COR-L47 (cell line): ENCODE data around the gene PTAFR.
"Not testable (repeated sequence)": the region's sequence is repeated elsewhere in the genome, so short reads cannot be mapped to it uniquely, and the experiment has no call there.

Source experiments
- DNase-seq: peaks from one replicate; lab custom pipeline; 2025; lab: John Stamatoyannopoulos, UW

The PTAFR gene

DNA sequence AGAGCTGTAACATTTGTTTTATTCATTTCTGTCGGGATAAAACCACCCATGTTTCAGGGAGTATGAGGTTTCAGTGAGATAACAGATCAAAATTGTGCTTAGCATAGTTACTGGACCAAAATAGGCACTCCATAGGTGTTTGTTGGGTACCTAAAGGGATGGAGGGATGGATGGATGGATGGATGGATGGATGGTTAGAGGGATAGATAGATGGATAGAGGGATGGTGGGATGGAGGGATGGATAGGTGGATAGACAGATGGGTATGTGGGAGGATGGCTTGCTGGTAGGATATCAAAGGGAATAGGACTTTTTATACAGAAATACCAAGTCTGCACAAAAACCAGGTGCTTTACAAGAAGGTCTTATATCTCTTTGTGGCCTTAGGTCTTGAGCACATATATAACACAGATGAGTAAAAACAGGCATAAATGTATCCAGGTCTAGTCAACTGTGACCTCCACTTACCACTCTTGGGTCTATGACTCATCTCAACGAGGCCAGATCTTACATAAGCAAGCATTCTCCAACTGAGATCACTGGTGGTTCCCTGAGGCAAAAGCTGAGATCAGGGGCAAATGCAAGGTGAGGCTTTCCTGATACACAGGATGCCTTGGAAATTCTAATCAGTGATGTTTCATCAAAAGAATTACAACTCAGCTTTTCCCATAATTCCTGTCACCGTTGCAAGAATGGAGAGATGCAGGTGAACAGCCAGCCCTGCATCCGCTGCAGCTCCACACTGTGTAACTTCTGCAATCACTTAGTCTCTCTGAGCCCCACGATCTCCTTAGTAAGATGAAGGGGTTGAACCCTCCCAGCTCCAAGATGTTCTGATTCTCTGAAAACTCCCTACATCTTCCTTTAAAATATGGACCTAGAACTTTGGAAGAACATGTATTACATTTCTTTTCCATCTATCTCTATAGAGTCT lies 32.0 kb downstream of the PTAFR start:
- no peak for DNase-seq

DNA sequence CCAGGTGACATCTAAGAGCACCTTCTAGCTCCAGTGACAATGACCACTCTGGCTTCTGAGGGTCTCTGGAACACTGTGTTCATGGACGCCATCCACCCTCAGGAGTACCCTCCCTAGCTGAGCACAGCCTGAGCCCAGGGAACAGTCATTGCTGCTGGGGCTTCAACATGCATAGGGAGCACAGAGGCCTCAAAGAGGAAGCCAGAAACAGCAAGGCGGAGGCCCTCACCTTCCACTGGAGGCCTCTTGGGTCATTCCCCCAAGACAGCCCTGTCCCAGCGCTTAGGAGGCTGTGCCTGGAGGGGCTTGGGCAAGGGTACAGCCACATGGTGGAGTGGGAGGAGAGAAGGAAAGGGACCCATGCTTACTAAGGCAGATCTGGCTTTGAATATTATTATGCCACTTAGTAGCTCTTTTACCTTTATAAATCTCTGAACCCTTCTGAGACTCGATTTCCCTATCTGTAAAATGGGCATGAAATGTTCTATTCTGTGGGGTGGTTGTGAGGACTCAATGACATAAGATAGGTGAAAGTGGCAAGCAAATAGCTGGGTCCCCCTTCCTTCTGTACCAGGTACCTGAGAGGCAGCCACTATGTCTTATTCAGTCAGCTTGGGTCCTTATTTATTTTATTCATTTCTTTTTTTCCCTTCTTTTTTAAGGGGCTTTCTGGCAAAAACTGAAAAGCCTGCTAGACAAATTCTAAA lies 32.8 kb downstream of the PTAFR start:
- DNase-seq, result no peak

DNA sequence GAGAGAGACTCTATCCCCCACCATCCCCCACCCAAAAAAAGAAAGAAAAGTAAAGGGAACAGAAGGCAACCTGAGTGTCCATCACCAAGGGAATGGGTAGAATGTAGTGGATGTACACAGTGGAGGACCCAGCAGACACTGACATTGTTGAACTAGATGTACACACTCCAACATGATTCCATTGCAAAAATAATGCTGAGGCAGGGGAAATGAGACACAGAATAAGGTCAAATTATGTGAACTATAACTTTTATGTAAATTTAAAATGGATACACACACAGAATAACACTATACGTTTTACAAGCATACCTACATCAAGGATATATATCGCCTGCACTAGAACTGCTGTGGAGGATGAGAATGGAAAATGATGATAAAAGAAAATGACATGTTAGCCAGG lies 34.8 kb downstream of the PTAFR start:
- DNase-seq, result no peak

DNA sequence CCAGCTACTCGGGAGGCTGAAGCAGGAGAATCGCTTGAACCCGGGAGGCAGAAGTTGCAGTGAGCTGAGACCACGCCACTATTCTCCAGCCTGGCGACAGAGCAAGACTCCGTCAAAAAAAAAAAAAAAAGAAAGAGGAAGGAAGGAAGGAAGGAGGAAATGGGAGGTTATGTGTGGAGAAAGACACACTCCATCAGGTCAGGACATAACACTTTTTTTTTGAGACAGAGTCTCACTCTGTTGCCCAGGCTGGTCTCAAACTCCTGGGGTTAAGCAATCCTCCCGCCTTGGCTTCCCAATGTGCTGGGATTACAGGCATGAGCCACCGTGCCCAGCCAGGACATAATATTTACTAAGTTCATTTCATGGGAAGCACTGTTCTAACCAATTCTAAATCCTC lies 36.6 kb downstream of the PTAFR start:
- DNase-seq, result not testable (repeated sequence)

DNA sequence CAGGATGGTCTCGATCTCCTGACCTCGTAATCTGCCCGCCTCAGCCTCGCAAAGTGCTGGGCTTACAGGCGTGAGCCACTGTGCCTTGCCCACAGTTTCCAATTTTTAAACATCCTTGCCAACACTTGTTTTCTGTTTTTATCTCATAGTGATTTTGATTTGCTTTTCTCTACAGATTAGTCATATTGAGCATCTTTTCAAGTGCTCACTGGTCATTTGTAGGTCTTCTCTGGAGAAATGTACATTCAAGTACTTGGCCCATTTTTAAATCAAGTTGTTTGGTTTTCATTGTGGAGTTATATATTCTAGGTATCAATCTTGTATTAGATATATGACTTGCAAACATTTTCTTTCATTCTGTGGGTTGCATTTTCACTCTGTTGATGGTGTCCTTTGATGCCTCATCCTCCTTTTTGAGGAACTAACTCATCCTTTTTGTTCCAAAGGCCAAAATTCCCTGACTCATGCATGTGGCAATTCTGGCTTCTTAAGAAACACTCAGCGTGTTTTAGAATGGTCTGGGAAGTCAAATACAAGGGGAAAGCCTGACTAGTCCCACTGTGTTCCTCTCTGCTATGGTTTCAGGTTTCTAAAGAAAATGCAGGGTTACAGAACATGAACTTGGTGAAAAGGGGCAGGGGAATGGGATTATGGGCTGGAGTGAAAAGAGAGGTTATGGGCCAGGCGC lies 37.3 kb downstream of the PTAFR start:
- no peak for DNase-seq

DNA sequence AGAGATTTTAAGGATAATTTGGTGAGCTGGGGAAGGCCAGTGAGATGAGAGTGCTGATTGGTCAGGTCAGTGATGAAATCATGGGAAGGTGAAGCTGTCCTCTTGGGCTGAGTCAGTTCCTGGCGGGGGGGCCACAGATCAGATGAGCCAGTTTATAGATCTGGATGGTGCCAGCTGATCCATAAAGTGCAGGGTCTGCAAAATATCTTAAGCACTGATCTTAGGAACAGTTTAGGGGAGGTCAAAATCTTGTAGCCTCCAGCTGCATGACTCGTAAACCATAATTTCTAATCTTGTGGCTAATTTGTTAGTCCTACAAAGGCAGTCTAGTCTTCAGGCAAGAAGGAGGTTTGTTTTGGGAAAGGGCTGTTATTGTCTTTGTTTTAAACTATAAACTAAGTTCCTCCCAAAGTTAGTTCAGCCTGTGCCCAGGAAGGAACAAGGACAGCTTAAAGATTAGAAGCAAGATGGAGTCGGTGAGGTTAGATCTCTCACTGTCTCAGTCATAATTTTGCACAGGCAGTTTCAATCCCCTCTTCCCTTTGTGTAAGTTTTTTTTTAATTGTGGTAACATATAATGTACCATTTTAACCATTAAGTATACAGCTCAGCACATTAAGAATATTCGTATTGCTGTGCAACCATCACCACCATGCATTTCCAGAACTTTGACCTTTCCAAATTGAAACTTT lies 39.4 kb downstream of the PTAFR start:
- DNase-seq, result no peak

DNA sequence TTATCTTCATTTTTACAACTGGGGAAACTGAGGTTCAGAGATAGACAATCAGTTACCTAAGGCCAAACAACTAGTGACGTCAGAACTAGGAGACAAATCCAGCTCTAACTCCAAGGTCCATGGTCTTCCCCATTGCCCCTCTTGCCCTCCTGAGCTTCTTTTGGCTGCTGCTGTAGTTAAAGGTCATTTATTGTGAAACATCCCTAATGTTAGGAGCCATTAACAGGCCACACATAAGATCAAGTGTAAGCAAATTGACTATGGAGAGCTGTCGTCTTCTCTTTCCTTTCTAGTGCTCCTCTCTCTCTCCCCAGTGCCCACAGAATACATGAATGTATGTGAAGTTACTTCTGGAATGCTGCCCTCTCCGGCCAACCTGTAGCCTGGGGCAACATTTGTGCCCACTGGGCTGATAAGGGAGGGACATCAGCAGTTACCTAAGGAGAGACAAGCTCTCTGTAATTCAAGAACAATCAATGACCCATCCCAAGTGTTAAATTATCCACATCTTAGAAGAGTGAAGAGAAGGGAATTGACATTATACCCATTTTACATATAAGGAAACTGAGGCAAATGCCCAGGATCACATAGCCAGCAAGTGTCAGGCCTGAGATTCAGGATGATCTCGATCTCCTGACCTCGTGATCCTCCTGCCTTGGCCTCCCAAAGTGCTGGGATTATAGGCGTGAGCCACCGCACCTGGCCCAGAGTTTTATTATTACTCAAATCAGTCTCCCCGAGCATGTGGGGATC lies 40.1 kb downstream of the PTAFR start:
- DNase-seq, result no peak

DNA sequence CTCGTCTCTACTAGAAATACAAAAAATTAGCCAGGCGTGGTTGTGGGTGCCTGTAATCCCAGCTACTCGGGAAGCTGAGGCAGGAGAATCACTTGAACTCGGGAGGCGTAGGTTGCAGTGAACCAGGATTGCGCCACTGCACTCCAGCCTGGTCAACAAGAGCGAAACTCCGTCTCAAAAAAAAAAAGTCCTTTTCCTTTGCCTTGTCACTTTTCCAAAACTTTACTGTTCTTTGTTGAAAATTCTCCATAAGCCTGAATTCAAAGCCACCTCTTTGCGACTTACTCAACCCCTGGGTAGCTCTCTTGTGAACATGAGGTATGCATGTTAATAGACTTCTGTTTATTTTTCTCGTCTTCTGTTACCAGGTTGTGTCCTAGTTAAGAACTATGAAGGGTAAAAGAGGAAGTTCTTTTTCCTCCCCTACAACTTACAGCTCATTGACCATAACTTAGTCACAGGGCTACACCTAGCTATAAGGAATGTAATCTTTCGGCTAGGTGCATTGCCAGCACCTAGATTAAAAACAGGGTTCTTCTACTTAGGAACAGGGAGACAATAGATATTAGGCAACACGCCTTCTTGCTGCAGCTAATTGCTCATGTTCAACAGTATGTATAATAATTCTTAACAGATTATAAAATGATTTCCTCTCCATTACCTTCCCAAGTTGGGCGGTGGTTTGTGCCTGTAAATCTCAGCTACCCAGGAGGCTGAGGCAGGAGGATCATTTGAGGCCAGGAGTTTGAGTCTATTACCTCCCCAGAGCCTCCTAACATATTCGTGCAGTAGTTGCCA lies 40.9 kb downstream of the PTAFR start:
- no peak for DNase-seq

DNA sequence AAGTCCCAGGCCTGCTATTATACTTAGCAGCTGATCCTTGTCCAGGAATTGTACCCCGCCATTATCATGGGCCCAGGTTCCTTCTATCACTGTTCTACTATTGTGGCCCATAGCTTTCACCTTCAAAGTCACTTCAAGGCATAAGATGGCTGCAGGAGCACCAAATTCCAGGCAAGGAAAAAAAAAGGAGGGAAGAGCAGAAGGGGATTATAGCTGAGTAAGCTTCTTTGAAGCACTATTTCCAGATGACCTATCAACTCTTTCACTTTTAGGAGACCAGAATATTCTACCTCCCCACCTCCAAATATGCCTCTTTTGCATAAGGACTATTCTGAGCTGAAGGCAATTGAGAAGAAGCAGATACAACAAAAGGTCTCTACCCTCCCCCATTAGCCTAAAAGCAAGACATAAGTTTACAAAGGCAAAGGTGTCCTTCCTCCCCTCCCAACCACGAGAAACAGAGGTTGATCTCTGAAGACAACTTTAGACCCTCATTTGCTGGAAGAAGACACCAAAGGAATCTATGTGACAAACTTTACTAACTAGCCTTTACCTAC lies 41.8 kb downstream of the PTAFR start:
- no peak for DNase-seq

DNA sequence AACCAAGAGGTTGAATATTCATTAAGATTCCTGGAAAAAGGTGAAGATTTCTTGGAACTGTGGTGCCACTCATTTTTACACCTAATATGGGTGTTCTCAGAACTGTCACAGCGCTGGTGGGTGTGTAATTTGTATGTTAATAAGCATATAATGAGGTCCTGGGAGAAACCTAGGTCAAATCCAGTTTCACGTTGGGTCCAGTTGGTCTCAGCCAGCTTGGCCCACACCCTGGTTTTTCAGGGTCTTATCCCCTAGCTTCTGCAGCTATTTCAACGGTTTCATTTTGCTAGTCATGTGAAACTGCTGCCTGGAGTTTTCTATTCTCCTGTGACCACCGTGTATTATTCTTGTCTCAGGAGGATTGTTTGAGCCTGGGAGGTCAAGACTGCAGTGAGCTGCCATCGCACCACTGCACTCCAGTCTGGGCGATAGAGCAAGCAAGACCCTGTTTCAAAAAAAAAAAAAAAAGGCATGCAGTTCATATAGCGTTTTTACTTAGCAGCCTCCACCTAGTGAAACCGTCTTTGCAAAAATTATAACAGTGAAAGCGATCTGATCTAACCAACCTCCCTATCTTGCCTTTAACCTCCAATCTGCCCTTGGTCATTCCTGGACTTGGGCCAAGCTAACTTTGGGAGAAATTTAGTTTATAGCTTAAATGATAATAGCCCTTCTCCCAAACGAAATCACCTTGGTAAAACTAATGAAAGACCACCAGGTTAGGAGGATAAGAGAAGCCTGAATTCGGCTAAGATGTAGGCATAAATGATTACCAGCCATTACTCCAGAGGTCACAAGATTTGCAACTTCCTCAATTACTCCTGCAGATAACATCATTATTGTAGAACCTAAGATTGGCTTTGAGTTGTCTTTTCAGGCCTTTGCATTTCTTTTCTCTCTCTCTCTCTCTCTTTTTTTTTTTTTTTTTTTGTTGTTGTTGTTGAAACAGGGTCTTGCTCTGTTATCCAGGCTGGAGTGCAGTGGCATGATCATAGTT lies 44.0 kb downstream of the PTAFR start:
- DNase-seq, result no peak

DNA sequence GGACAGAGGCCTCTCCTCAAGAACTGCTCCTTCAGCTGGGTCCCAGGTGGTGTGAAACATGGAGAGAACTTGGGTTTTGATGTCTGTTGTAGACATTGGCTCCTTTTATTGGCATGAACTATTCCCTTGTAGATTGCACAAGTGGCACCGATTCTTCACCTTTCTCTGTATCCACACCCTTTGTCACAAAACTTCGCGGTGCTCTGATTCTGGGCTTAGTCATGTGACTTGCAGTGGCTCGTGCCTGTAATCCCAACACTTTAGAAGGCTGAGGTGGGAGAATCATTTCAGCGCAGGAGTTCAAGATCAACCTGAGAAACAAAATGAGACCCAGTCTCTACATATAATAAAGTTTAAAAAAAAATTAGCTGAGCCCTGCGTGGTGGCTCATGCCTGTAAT lies 45.6 kb downstream of the PTAFR start:
- DNase-seq, result no peak

DNA sequence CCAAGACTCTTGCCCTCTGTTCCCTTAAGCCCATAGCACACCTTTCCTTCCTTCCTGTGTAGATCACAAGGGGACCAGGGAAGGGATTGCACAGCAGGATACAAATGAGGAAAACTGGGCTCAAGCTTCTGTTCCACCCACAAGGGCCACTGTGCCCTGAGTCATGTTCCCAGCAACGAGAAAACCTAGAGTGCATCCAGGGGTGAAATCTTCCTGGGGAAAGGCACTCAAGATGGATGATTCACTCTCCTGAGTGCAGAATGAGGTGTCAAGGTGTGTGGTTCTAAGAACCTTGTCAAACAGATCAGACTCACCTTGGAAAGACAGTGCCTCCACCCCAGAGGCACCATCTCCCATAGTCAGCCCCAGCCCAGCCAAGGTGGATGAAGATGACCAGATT lies 47.3 kb downstream of the PTAFR start:
- no peak for DNase-seq

DNA sequence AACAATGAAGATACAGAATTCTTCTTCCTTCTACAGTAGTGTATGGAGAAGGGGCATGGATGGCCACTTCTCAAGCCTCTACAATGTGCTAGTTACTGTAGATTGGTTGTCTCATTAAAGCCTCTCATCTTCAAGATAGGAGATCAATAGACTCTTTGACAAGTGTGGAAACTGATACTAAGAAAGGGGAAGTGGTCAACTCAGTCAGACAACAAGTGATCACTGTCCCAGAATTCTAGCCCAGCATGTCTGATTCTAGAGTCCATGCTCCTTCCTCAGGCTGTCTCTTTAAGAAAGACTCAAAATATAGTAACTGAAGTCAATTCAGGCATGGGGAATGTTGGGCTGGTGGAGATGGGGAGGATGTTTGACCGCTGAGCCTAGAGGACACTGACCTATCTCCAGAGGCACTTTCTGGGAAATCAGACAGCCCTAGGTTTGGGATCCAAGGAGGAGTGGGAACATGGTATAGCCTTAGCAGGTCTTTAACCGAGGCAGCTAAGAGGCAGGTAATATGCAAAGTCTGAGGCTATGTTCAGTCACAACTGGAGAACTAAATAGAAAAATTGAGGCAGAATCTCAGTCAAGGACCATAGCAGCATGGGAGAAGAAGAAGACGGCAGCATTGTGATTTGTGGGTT lies 48.8 kb downstream of the PTAFR start:
- no peak for DNase-seq

DNA sequence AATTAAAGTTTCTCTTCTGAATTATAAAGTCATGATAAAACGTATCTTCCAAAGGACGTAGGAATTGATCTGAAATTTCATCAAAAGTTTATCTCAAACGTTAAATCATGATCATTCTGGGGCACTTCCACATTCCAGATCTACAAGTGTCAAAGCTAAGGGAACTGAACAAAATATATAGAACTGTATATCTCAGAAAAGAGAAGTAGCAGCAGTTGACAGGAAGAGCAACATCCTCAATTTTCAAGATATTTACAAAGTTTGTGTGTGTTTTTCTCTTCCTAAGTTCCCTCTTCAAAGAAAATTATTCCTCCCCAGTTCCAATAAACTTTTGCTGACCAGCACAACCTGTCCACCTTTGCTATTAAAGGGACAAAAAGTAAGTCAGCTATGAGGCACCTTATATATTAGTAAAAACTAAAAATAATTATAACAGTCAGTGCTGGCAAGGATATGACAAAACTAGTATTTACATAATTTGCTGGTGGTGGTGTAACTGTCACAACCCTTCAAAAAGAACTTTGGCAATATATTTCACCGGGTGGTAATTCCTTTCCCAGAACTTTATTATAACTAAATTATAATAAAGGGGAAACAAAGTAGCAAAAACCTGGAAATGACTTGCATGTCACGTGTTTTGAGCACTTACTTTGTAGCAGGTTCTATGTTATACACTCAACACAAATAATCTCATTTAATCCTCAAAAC lies 49.6 kb downstream of the PTAFR start:
- no peak for DNase-seq

DNA sequence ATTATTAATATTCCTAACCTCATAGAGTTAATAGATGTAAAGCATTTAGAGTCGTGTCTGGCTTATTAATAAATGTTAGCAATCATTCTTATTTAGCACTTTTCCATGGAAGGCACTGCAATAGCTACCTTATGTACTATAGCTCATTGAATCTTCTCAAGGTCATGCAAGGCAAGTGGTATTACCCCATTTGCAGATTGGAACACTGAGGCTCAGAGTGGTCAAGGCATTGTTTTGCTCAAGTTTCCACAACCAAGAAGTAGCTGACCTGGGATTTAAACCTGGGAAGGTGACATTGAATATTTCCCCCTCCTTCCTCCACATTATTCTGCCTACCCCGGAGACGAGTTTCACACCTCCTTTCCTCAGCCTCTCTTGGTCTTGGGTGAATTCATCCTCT lies 50.3 kb downstream of the PTAFR start:
- DNase-seq, result no peak

DNA sequence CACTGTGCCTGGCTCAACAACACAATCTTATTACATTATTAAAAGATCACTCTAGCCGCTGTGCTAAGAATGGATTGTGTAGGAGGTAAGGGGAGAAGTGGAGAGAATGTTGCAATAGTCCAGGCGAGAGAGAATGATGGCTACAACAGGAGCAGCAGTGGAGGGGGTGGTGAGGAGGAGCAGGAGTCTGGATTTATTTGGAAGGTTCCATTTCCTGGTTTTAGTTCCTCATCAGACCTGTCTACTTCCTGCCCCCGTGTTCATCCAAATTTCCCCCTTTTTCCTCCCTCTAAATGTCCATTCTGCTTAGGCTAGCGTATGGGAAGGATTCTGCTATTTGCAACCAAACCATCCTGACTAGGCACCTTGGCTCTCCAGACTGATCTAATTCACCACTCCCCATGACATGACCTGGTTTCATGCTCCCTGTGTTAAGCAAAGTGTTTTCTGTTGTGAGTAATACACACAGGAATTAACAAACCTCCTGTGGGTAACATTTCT lies 53.0 kb downstream of the PTAFR start:
- DNase-seq, result no peak

DNA sequence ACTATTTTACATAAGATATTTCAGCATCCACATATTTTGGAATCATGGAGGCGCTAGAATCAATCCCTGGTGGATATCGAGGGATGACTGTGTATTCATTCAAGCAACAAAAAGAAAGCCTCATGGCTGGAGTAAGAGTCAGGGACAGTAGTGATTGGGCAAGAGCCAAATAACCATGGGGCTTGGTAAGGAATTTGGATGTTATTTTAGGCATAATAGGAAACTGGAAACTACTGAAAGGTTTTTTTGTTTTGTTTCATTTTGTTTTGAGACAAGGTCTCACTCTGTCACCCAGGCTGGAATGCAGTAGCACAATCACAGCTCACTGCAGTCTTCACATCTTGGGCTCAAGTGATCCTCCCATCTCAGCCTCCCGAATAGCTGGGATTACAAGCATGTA lies 54.3 kb downstream of the PTAFR start:
- no peak for DNase-seq

DNA sequence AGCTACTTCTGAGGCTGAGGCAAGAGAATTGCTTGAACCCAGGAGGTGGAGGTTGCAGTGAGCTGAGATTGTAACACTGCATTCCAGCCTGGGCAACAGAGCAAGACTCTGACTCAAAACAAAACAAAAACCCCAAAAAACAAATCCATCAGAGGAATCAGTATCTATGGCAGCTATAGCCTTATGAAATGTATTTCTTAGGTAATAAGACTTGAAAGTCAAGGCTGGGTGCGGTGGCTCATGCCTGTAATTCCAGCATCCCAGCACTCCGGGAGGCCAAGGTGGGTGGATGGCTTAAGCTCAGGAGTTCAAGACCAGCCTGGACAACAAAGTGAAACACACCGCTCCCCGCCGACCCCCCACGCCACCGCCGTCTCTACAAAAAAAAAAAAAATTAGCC lies 56.9 kb downstream of the PTAFR start:
- DNase-seq, result no peak
